ENCODE data around the gene ALDH3B2. TPM values are rescaled to one million over a fixed set of nuclear protein-coding genes. Genes with fewer than 3 reads are reported as not detected.

Gene ALDH3B2
- total RNA-seq, 2 experiments from 2014 or later = not detected

DNA sequence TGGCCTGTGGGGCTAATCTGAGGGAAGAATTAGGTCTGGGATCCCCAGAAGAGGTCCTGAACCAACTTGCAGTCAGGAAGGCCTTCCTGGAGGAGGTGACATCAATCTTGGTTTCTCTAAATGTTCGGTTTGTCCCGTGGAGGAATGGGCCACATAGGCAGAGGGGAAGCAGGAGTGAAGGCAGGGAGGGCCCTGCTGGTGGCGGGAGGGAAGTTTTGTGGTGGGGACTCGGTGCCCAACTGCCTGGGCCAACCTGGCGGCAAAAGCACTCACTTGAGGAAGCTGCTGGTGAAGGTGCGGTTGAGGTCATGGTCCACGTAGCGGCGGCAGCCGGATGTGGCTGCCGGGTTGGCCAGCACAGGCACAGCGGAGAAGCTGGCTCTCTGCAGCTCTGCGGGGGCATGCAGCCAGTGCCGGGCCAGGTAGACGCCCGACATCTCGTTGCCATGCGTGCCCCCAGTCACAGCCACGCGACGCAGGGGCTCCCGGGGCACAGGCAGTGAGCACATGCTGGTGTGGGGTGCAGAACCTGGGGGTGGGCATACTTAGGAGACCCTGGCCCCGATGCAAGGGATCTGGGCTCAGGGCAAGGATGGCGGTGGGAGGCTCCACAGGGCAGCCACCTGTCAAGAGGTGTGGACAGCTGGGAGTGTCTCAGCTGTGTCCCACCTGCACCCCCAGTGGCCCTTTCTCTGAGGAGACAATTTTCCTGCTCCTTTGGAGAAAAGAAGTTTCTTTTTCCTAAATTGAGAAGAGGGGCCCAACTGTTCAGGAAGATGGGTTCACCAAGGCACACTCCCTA lies 27.7 kb downstream of the ALDH3B2 start:
- DNase-seq (peak; percentile 66), ATAC-seq (peak; percentile 25)
- POLR2A ChIA-PET = no interaction called here
- intact Hi-C loops (cut with DNase I, micrococcal nuclease) = loop anchor here in 1 of 2 experiments (1.0 to 5.0 kb wide), 2 partner anchors 16 to 61 kb away; no protein-coding TSS in a partner anchor
- Mint-ChIP-seq H3K4me3 (no peak overlapping the region), H3K4me1 (peaks cover 36% of the 10 kb centered on the region), H3K36me3 (ENCODE audit: low read depth) (no peaks in the 10 kb centered on the region), H3K27me3 (no peaks in the 10 kb centered on the region), H3K9me3 (ENCODE audit: low read depth) (no peaks in the 10 kb centered on the region), H3K27ac (peak overlapping the region; percentile 22)
- CTCF ChIA-PET = interaction anchor here (0.6 to 2.3 kb wide), 6 partner anchors 8 to 33 kb away, joined by 4 to 10 read pairs (median 5); partner anchors contain the start of gene NUDT8

DNA sequence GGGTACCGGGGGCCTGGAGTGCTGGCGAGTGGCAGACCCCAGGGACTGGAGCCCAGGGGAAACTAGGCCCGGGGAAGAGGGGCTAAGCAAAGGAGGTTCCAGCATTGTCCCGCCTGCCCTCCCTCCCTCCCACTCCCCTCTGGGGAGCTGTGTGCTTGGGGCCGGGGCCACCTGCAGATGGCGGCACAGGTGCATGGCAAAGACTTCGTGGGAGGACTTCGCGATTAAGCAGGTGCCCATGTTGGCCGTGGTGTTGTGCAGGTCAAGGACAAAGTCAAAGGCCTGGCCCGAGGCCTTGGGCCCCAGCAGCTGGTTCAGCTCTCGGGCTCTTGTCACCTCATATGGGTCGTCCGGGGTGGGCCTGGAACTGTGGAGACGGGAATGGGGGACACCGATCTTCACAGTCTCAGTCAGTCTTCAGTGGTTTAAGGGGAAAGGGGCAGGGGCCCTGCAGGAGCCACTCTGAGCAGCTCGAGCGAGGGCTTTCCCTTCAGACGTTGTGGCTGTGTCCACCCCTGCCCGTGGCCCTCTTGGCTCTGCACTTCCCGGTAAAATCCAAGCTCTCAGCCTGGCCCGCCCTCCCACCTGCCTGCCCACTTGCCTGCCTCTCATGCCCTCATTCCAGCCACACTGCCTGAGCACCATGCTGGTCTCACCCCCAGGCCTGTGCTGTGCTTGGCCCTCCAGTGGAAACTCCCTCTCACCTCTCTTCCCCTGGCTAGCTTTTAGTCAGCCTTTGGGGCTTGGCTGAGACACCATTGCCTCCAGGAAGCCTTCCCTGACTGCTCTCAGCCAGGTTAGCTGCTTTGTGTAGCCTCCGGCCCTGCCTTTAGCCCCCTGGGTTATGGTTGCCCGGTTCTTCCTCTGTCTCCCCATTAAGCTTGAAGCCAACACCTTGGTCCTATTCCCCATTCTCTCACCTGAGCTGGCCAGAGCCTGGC lies 28.6 kb downstream of the ALDH3B2 start:
- no peaks in the 10 kb centered on the region for H3K27me3 Mint-ChIP-seq
- no peaks in the 10 kb centered on the region for H3K36me3 Mint-ChIP-seq (ENCODE audit: low read depth)
- CTCF ChIA-PET = interaction anchor here (0.6 to 2.3 kb wide), 6 partner anchors 9 to 32 kb away, joined by 4 to 10 read pairs (median 4); partner anchors contain the start of gene NUDT8
- ATAC-seq (no peak), DNase-seq (peak; percentile 35)
- H3K4me1 Mint-ChIP-seq = peaks cover 36% of the 10 kb centered on the region
- no peak overlapping the region for H3K4me3 Mint-ChIP-seq
- H3K27ac Mint-ChIP-seq = peak overlapping the region; percentile 22
- intact Hi-C loops (cut with DNase I, micrococcal nuclease) = loop anchor here in 1 of 2 experiments (1.0 to 5.0 kb wide), 2 partner anchors 15 to 62 kb away; no protein-coding TSS in a partner anchor
- no peaks in the 10 kb centered on the region for H3K9me3 Mint-ChIP-seq (ENCODE audit: low read depth)
- POLR2A ChIA-PET = no interaction called here

GRCh38 chr11:67644472-67645418 lies 29.7 kb downstream of the ALDH3B2 start:
- H3K27ac Mint-ChIP-seq = no peak overlapping the region

GRCh38 chr11:67644042-67644441 lies 30.4 kb downstream of the ALDH3B2 start:
- intact Hi-C loops (cut with DNase I, micrococcal nuclease) = no loop called here
- H3K27me3 Mint-ChIP-seq = no peaks in the 10 kb centered on the region
- DNase-seq (no peak), ATAC-seq (no peak)
- no peaks in the 10 kb centered on the region for H3K9me3 Mint-ChIP-seq (ENCODE audit: low read depth)
- H3K4me3 Mint-ChIP-seq = no peak overlapping the region
- H3K4me1 Mint-ChIP-seq = peaks cover 18% of the 10 kb centered on the region
- no peaks in the 10 kb centered on the region for H3K36me3 Mint-ChIP-seq (ENCODE audit: low read depth)
- no peak overlapping the region for H3K27ac Mint-ChIP-seq
- POLR2A ChIA-PET = no interaction called here
- CTCF ChIA-PET = interaction anchor here (0.9 kb wide), 1 partner anchor 36 kb away, joined by 4 read pairs; no protein-coding TSS in a partner anchor

More at GRCh38 chr11:67644472-67645418, 29.7 kb downstream of the ALDH3B2 start:
- intact Hi-C loops (cut with DNase I, micrococcal nuclease) = loop anchor here in 1 of 2 experiments (5.0 kb wide), 1 partner anchor 63 kb away; no protein-coding TSS in a partner anchor
- ATAC-seq = no peak
- no peak overlapping the region for H3K4me3 Mint-ChIP-seq
- no peaks in the 10 kb centered on the region for H3K27me3 Mint-ChIP-seq
- ChIA-PET CTCF (interaction anchor here (0.6 to 1.3 kb wide), 4 partner anchors 15 to 44 kb away, joined by 3 to 4 read pairs (median 4); partner anchors contain the start of gene NUDT8), POLR2A (no interaction called here)
- no peaks in the 10 kb centered on the region for H3K9me3 Mint-ChIP-seq (ENCODE audit: low read depth)
- H3K4me1 Mint-ChIP-seq = peaks cover 25% of the 10 kb centered on the region
- DNase-seq = no peak
- no peaks in the 10 kb centered on the region for H3K36me3 Mint-ChIP-seq (ENCODE audit: low read depth)

- CTCF ChIA-PET = no interaction called here
- Mint-ChIP-seq H3K36me3 (ENCODE audit: low read depth) (no peaks in the 10 kb centered on the region), H3K9me3 (ENCODE audit: low read depth) (no peaks in the 10 kb centered on the region), H3K27me3 (no peaks in the 10 kb centered on the region), H3K4me3 (no peak overlapping the region), H3K27ac (no peak overlapping the region), H3K4me1 (peaks cover 14% of the 10 kb centered on the region)
- DNase-seq = no peak
- no peak for ATAC-seq
- POLR2A ChIA-PET = no interaction called here
- intact Hi-C loops (cut with DNase I, micrococcal nuclease) = no loop called here
These were observed 32.0 kb downstream of the ALDH3B2 start for GRCh38 chr11:67642173-67643120.

- Mint-ChIP-seq H3K9me3 (ENCODE audit: low read depth) (no peaks in the 10 kb centered on the region), H3K27me3 (no peaks in the 10 kb centered on the region), H3K27ac (no peak overlapping the region), H3K36me3 (ENCODE audit: low read depth) (no peaks in the 10 kb centered on the region), H3K4me3 (no peak overlapping the region), H3K4me1 (peaks cover 7% of the 10 kb centered on the region)
- intact Hi-C loops (cut with DNase I, micrococcal nuclease) = no loop called here
- CTCF ChIA-PET = no interaction called here
- POLR2A ChIA-PET = no interaction called here
- ATAC-seq = no peak
- no peak for DNase-seq
These were observed 32.9 kb downstream of the ALDH3B2 start for GRCh38 chr11:67641338-67642172.

DNA sequence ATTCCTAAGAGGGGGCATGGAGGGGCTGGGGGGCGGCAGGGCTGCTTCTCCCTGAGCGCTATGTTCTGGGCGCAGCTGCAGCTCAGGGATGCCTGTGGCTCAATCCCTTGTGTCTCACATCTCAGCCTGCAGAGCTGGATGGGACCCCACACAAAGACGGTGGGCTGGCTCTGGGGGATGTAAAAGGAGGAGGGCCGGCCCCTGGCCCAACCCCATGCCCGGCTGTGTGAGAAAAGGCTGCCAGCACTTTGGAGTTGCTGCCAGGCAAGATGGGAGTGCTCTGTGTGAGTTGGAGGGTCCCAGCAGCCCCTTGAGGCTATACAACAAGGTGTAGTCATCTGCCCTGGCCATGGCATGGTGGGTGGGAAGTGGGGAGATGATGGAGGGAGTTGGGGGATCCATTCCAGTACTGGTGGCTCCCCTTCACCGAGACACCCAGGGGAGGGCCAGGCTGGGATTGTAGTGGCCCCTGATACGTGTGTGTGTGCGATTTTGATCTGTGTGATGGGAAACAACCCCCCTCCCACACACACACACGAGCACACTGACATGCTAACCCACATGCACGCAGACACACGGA lies 33.6 kb downstream of the ALDH3B2 start:
- intact Hi-C loops (cut with DNase I, micrococcal nuclease) = no loop called here
- Mint-ChIP-seq H3K36me3 (ENCODE audit: low read depth) (no peaks in the 10 kb centered on the region), H3K27me3 (no peaks in the 10 kb centered on the region), H3K27ac (no peak overlapping the region), H3K4me3 (no peak overlapping the region), H3K4me1 (peaks cover under 1% of the 10 kb centered on the region), H3K9me3 (ENCODE audit: low read depth) (no peaks in the 10 kb centered on the region)
- ChIA-PET CTCF (interaction anchor here (0.6 kb wide), 2 partner anchors 8 to 51 kb away, joined by 3 read pairs; no protein-coding TSS in a partner anchor), POLR2A (no interaction called here)
- DNase-seq (no peak), ATAC-seq (no peak)

DNA sequence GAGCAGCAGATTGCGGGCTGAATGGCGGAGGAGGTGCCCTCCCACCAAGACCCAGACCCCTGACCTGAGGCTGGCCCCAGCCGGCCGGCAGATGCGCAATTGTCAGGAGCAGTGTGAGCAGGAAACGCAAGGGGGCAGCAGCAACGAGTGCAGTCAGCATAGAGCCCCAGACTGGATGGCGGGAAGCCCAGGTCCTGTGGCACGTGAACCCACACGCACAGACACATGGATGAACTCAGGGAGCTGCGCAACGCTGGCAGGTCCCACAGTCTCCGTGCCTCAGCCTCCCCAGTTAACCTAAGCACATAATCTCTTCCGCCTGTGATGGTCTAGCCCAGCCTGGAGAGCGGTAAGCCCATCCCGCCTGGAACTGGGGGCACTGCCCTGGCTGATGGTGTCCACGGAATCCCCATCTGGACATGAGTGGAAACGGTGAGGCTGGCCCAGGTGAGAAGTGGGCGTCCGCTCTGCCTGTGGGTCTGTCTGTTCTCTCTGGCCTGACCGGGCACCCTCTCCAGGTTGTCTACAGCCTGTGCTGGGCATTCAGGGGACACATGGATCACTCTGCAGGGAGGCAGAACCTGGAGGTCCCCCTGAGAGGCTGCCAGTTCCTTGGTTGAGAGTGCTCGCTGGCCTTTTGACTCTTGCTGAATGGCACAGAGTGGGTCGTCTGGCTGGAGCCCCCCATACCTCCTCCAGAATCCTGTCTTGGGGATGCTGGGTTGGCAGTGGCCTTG lies 34.2 kb downstream of the ALDH3B2 start:
- intact Hi-C loops (cut with DNase I, micrococcal nuclease) = no loop called here
- H3K27me3 Mint-ChIP-seq = no peaks in the 10 kb centered on the region
- no peaks in the 10 kb centered on the region for H3K4me1 Mint-ChIP-seq

More for the DNA sequence above, 34.2 kb downstream of the ALDH3B2 start:
- ATAC-seq (peak; percentile 81), DNase-seq (peak; percentile 78)
- CTCF ChIA-PET = interaction anchor here (0.6 to 1.5 kb wide), 3 partner anchors 8 to 52 kb away, joined by 3 to 4 read pairs (median 3); partner anchors contain the start of gene NUDT8
- Mint-ChIP-seq H3K4me3 (no peak overlapping the region), H3K36me3 (ENCODE audit: low read depth) (no peaks in the 10 kb centered on the region), H3K9me3 (ENCODE audit: low read depth) (no peaks in the 10 kb centered on the region), H3K27ac (no peak overlapping the region)
- POLR2A ChIA-PET = interaction anchor here (1.0 kb wide), 1 partner anchor 11 kb away, joined by 3 read pairs; no protein-coding TSS in a partner anchor
